CMK (cell line): ENCODE measurements around the gene ANKS1A.
"Not testable (repeated sequence)": the region's sequence is repeated elsewhere in the genome, so short reads cannot be mapped to it uniquely, and the experiment has no call there.

Experiments
- DNase-seq: peaks from one replicate; pipeline ENCODE4 v3.0.0-alpha.2; 2010; ENCODE audit warnings: low read depth

Gene ANKS1A

GRCh38 chr6:34922177-34922663 lies 33.2 kb downstream of the ANKS1A start:
- DNase-seq, result no peak

- no peak for DNase-seq
These were observed 36.0 kb downstream of the ANKS1A start for GRCh38 chr6:34924831-34925625.

GRCh38 chr6:34926655-34927054 lies 37.6 kb downstream of the ANKS1A start:
- DNase-seq, result no peak

- no peak for DNase-seq
These were observed 39.2 kb downstream of the ANKS1A start for GRCh38 chr6:34928220-34928619.

- DNase-seq, result no peak
These were observed 39.6 kb downstream of the ANKS1A start for GRCh38 chr6:34928695-34929094.

- DNase-seq, result no peak
These were observed 40.4 kb downstream of the ANKS1A start for GRCh38 chr6:34929241-34929978.

GRCh38 chr6:34930221-34930620 lies 41.2 kb downstream of the ANKS1A start:
- DNase-seq, result no peak

- not testable (repeated sequence) for DNase-seq
These were observed 43.1 kb downstream of the ANKS1A start for GRCh38 chr6:34932202-34932601.

- DNase-seq, result no peak
These were observed 45.5 kb downstream of the ANKS1A start for GRCh38 chr6:34934516-34934915.

GRCh38 chr6:34938268-34938667 lies 49.2 kb downstream of the ANKS1A start:
- DNase-seq, result no peak

GRCh38 chr6:34940030-34940434 lies 51.0 kb downstream of the ANKS1A start:
- no peak for DNase-seq

- no peak for DNase-seq
These were observed 52.4 kb downstream of the ANKS1A start for GRCh38 chr6:34941421-34941820.

- DNase-seq, result no peak
These were observed 56.3 kb downstream of the ANKS1A start for GRCh38 chr6:34945317-34945716.

GRCh38 chr6:34947561-34947960 lies 58.5 kb downstream of the ANKS1A start:
- DNase-seq, result no peak

GRCh38 chr6:34949636-34950035 lies 60.6 kb downstream of the ANKS1A start:
- no peak for DNase-seq

- DNase-seq, result no peak
These were observed 61.8 kb downstream of the ANKS1A start for GRCh38 chr6:34950849-34951248.

- DNase-seq, result no peak
These were observed 62.7 kb downstream of the ANKS1A start for GRCh38 chr6:34951731-34952130.

- no peak for DNase-seq
These were observed 64.3 kb downstream of the ANKS1A start for GRCh38 chr6:34953061-34954025.

GRCh38 chr6:34955442-34955841 lies 66.4 kb downstream of the ANKS1A start:
- no peak for DNase-seq

- DNase-seq, result no peak
These were observed 68.3 kb downstream of the ANKS1A start for GRCh38 chr6:34957231-34957783.

GRCh38 chr6:34958734-34959133 lies 69.7 kb downstream of the ANKS1A start:
- DNase-seq, result no peak

- no peak for DNase-seq
These were observed 70.2 kb downstream of the ANKS1A start for GRCh38 chr6:34959224-34959623.
